GM12892 (cell line): ENCODE data around the gene RASA3.

Experiments used
- POLR2A ChIP-seq: IDR thresholded peaks from 2 replicates; pipeline ENCODE4 v1.6.1; 2011; ENCODE audit warnings: low read depth, low read length, control low read depth
- POLR2AphosphoS5 ChIP-seq: IDR thresholded peaks from 2 replicates; pipeline ENCODE4 v1.6.1; 2011; ENCODE audit warnings: low read depth, low read length, control low read depth
- TAF1 ChIP-seq: IDR thresholded peaks from 2 replicates; pipeline ENCODE4 v1.6.1; 2011; ENCODE audit warnings: low read depth, mild to moderate bottlenecking, control low read depth, low read length, borderline replicate concordance

DNA sequence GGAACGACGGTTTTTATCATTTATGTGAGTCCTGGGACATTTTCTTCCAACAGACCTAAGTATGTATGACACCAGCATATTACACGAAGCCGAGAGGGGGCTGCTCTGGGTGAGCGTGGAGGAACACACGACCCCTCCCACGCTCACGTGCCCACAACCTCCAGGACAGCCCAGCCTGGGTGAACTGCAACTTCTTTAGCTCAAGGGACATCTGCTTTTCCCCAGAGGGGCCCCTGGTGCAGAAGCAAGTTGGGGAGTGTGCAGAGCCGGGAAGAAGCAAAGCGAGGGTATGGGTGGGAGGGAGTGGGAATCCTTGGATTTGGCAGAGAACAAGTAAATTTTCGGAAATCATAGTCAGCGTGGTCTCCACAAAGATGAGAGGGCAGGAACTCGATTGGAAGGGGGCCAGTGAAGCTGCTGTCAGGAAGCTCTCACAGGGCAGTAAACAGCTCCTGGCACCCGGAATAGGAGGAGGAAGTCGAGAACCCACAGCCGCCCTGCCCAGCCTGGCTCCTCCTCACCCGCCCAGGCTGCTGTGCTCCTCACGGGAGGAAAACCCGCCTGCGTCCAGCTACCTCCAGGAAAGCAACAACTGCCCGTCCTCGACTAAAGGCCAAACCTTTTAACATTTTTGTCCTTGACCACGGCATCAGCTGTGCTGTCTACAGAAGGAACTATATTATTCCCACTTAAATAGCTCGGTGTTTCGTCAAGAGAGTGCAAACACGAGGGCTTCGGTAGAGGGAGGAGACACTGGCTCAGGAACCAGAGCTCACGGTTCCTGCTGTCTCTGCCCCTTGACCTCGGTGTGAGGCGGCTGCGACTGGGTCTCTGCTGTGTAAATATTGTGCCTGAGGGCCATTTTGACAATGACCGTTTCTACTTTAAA is 29.5 kb upstream of the RASA3 start:
- TF ChIP-seq POLR2A (no peak), POLR2AphosphoS5 (no peak), TAF1 (no peak)
